ENCODE results near the gene NTSR1.

The NTSR1 gene

GRCh38 chr20:62734326-62734725, 25.7 kb downstream of the NTSR1 start:
- TF ChIP-seq CTCF (conservative IDR thresholded peaks at IDR 0.05) (no peak), ZFX (IDR thresholded peaks at IDR 0.05) (no peak)
- no peak overlapping the region for H3K27ac ChIP-seq

DNA sequence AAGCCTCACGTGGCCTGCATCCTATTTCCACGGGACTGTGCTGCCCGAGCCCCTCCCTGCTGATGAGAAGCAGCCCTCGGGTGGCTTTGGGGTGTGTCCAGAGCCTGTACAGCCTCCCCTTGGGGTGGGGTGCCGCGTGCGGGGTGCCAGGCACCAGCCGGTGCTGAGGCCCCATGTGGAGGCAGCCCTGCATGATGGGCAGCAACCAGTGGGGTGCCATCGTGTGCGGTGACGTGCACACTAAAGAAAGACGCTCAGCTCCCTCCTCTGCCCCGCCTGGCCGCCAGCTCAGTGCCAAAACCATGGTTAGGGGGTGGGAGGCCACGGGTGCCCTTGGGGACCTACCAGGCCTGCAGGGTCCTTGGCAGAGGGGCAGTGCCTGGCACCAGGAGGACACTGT, 26.2 kb downstream of the NTSR1 start:
- H3K27ac ChIP-seq, result no peak overlapping the region
- TF ChIP-seq CTCF (conservative IDR thresholded peaks at IDR 0.05) (no peak), ZFX (IDR thresholded peaks at IDR 0.05) (no peak)

GRCh38 chr20:62735331-62735821, 26.7 kb downstream of the NTSR1 start:
- H3K27ac ChIP-seq, result no peak overlapping the region

DNA sequence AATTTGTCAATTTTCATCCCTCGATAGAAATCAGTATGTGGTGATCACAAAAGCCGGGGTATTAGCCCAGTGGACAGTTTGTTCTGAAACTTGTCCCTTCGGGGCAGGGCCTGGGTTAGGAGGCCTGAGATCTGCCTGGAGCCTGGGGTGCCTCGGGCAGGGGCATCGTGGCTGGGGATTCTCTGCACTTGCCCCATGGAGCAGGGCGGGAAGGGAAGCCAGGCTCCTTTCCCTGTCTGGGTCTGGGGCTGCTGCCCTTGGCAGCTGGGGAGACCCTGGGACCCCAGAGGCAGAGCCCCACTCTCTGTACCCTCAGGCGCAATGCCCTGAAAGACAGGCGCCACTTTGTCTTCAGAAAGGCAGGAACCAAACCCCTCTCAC, 27.4 kb downstream of the NTSR1 start:
- H3K27ac ChIP-seq, result no peak overlapping the region
- no peak for TF ChIP-seq CTCF (conservative IDR thresholded peaks at IDR 0.05)
- TF ChIP-seq ZFX (IDR thresholded peaks at IDR 0.05), result no peak

More at GRCh38 chr20:62735331-62735821, 26.7 kb downstream of the NTSR1 start:
- TF ChIP-seq CTCF (conservative IDR thresholded peaks at IDR 0.05) (no peak), ZFX (IDR thresholded peaks at IDR 0.05) (no peak)

- TF ChIP-seq CTCF (conservative IDR thresholded peaks at IDR 0.05) (no peak), ZFX (IDR thresholded peaks at IDR 0.05) (no peak)
These were observed 27.9 kb downstream of the NTSR1 start for GRCh38 chr20:62736407-62737071.

DNA sequence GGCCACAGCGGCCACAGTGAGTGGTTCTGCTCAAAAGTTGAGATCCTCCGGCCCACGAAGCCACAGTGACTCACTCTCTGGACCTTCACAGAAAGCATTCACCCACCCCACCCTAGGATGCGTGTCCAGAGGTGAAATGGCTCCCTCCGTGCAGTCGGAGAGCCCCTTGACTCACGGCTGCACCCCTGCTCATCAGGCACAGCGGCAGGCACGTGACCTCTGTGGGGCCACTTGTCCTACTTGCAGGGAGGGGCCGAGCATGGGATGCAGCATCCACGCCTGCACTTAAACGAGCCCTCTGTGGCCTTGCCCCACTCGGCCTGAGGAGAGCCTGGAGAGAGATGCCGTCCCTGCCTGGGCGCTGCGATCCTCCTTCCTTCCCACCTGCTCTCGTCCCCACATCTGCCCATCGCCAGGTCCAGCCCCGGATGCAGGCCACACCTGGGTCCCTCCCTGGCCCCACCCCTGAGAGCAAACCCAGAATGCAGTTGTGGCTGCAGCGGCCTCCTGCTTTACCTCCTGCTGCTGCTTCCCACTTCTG, 28.7 kb downstream of the NTSR1 start:
- TF ChIP-seq CTCF (conservative IDR thresholded peaks at IDR 0.05) (no peak), ZFX (IDR thresholded peaks at IDR 0.05) (no peak)
- no peak overlapping the region for H3K27ac ChIP-seq

More at GRCh38 chr20:62736407-62737071, 27.9 kb downstream of the NTSR1 start:
- H3K27ac ChIP-seq, result no peak overlapping the region

DNA sequence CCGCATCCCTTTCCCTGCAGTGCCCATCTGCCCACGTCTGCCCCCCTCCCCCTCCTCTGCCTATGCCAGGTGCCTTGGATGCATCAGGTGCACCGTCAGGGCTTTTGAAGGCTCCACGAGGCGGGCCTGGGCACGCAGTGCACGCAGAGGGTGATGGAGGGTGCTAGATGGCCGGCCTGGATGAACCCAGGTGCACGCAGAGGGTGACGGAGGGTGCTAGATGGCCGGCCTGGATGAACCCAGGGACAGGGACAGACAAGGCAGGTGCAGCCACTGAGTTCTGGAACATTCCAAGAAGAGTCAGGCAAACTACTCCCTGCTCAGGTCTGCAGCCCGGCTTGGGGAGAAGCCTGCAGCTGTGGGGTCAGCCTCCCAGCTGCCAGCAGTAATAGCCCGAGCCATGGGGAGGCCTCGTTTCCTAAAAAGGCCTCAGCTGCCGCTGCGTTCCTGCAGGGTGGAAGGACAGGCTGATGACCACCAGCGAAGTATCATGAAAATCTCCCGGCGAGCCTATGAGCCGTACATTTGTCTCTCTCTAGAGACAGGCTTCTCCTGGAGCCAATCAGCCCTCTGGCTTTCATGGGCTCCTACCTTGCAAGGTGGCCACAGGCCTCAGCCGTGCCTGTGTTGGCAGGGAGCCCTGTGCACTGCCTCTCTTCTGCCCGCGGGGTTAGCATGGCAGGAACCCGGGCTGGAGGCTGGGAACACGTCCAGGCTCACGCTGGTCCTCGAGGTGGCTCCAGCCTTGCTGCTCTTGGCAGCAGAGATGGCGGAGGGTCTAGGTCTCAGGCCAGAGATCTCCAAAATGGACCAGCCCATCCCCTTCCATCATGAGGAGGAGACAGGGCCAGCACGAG, 29.6 kb downstream of the NTSR1 start:
- no peak for TF ChIP-seq ZFX (IDR thresholded peaks at IDR 0.05)
- no peak for TF ChIP-seq CTCF (conservative IDR thresholded peaks at IDR 0.05)
- H3K27ac ChIP-seq, result no peak overlapping the region

Data from C4-2B (cell line).